Mesenchymal stem cell (in vitro differentiated cells and primary cell): Measurements from ENCODE around the gene CDHR4.
"Not testable (repeated sequence)": the region's sequence is repeated elsewhere in the genome, so short reads cannot be mapped to it uniquely, and the experiment has no call there.

Experiments used
- DNase-seq: peaks from one replicate; pipeline ENCODE4 v3.0.0-alpha.2; 2013
- H2AFZ ChIP-seq: one replicate; pipeline ENCODE4 v1.6.1; 2013; ENCODE audit warnings: low read depth, mild to moderate bottlenecking, control low read depth, inconsistent platforms, low read length, moderate library complexity
- H2AK5ac ChIP-seq: 2 replicates; pipeline ENCODE4 v1.6.1; 2013; ENCODE audit warnings: low read length, moderate library complexity, mild to moderate bottlenecking, inconsistent platforms; ENCODE audit not compliant: severe bottlenecking
- H2BK120ac ChIP-seq: one replicate; pipeline ENCODE4 v1.6.1; 2013; ENCODE audit warnings: low read depth, mild to moderate bottlenecking, inconsistent platforms, low read length, moderate library complexity
- H2BK12ac ChIP-seq, 2 experiments: one replicate each; pipeline ENCODE4 v1.6.1; 2013; ENCODE audit warnings: inconsistent platforms in 2 of 2, low read length in 2 of 2, mild to moderate bottlenecking in 2 of 2, moderate library complexity in 2 of 2, control low read depth in 1 of 2
- H2BK15ac ChIP-seq: one replicate; pipeline ENCODE4 v1.6.1; 2013; ENCODE audit warnings: mild to moderate bottlenecking, low read depth, inconsistent platforms; ENCODE audit not compliant: poor library complexity, severe bottlenecking
- H2BK5ac ChIP-seq: 2 replicates; pipeline ENCODE4 v1.6.1; 2013; ENCODE audit warnings: low read depth, mild to moderate bottlenecking, low read length, control low read depth, inconsistent platforms; ENCODE audit not compliant: poor library complexity, severe bottlenecking
- H3K14ac ChIP-seq, 2 experiments: one replicate each; pipeline ENCODE4 v1.6.1; 2013; ENCODE audit warnings: inconsistent platforms in 2 of 2, low read length in 2 of 2, control low read depth in 1 of 2, mild to moderate bottlenecking in 1 of 2, moderate library complexity in 1 of 2
- H3K18ac ChIP-seq, 2 experiments: one replicate each; pipeline ENCODE4 v1.6.1; 2013; ENCODE audit warnings: inconsistent platforms in 2 of 2, low read length in 2 of 2, control low read depth in 1 of 2, low read depth in 1 of 2, mild to moderate bottlenecking in 1 of 2
- H3K23ac ChIP-seq, 2 experiments: one replicate each; pipeline ENCODE4 v1.6.1; 2013; ENCODE audit warnings: inconsistent platforms in 2 of 2, low read length in 2 of 2, mild to moderate bottlenecking in 2 of 2, moderate library complexity in 2 of 2, control low read depth in 1 of 2
- H3K27ac ChIP-seq: 2 replicates; pipeline ENCODE4 v1.5.1; 2013; ENCODE audit warnings: mild to moderate bottlenecking, moderate library complexity, low read length, control low read depth, inconsistent platforms; ENCODE audit not compliant: poor library complexity, severe bottlenecking
- H3K27me3 ChIP-seq, 2 experiments: 2 replicates each; pipeline versions ENCODE4 v1.6.1 to v1.7.0; 2013; ENCODE audit warnings: low read length in 2 of 2, mild to moderate bottlenecking in 2 of 2, moderate library complexity in 2 of 2, control low read depth in 1 of 2, inconsistent platforms in 1 of 2; ENCODE audit not compliant: control insufficient read depth in 1 of 2, insufficient read depth in 1 of 2
- H3K36me3 ChIP-seq, 2 experiments: 2 replicates each; pipeline versions ENCODE4 v1.6.1 to v1.7.0; 2013; ENCODE audit warnings: low read length in 2 of 2, control low read depth in 1 of 2, inconsistent platforms in 1 of 2, low read depth in 1 of 2, mild to moderate bottlenecking in 1 of 2; ENCODE audit not compliant: insufficient read depth in 2 of 2, control insufficient read depth in 1 of 2
- H3K4ac ChIP-seq, 2 experiments: one replicate each; pipeline ENCODE4 v1.6.1; 2013; ENCODE audit warnings: inconsistent platforms in 2 of 2, low read length in 2 of 2, mild to moderate bottlenecking in 2 of 2, moderate library complexity in 2 of 2, control low read depth in 1 of 2, low read depth in 1 of 2
- H3K4me1 ChIP-seq: 2 replicates; pipeline ENCODE4 v1.6.1; 2013; ENCODE audit warnings: low read depth, low read length, control low read depth; ENCODE audit not compliant: control insufficient read depth, insufficient read depth
- H3K4me2 ChIP-seq: 2 replicates; pipeline ENCODE4 v1.6.1; 2013; ENCODE audit warnings: low read length, mild to moderate bottlenecking, inconsistent platforms; ENCODE audit not compliant: poor library complexity, severe bottlenecking
- H3K4me3 ChIP-seq, 2 experiments: 2 replicates each; pipeline versions ENCODE4 v1.5.1 to v1.7.0; 2013; ENCODE audit warnings: low read length in 2 of 2, mild to moderate bottlenecking in 2 of 2, control low read depth in 1 of 2, low read depth in 1 of 2; ENCODE audit not compliant: insufficient read depth in 1 of 2
- H3K79me1 ChIP-seq: replicated peaks from 2 replicates; pipeline ENCODE4 v1.6.1; 2013; ENCODE audit warnings: mild to moderate bottlenecking, control low read depth, low read length, inconsistent platforms; ENCODE audit not compliant: poor library complexity, severe bottlenecking
- H3K9ac ChIP-seq: 2 replicates; pipeline ENCODE4 v1.7.0; 2013; ENCODE audit warnings: mild to moderate bottlenecking, low read length, moderate library complexity
- H3K9me3 ChIP-seq: 2 replicates; pipeline ENCODE4 v1.7.0; 2013; ENCODE audit warnings: mild to moderate bottlenecking, low read length; ENCODE audit not compliant: control insufficient read depth
- H4K8ac ChIP-seq: one replicate; pipeline ENCODE4 v1.6.1; 2013; ENCODE audit warnings: inconsistent platforms, mild to moderate bottlenecking, low read length, moderate library complexity
- H4K91ac ChIP-seq: one replicate; pipeline ENCODE4 v1.6.1; 2013; ENCODE audit warnings: mild to moderate bottlenecking, low read length, inconsistent platforms
- WGBS: methylation state at CpG from one replicate; pipeline ENCODE4 v1.1.7; 2013; ENCODE audit warnings: mixed read lengths; 5-methylcytosine and 5-hydroxymethylcytosine counted together

The CDHR4 gene

GRCh38 chr3:49787182-49787464, 12.6 kb downstream of the CDHR4 start:
- Histone ChIP-seq H2AK5ac (peak overlapping the region; percentile 59), H3K36me3 (peaks cover 17% of the 10 kb centered on the region in 2 experiments), H3K27me3 (no peaks in the 10 kb centered on the region), H2BK120ac (no peak overlapping the region), H2BK15ac (no peak overlapping the region), H2AFZ (peak overlapping the region; percentile 59), H3K27ac (no peak overlapping the region), H3K18ac (peak overlapping the region; percentile 86 to 92), H4K91ac (peak overlapping the region; percentile 90), H3K14ac (no peak overlapping the region), H3K4me1 (peaks cover 10% of the 10 kb centered on the region), H3K4me3 (peak overlapping the region in 1 of 2 experiments; percentile 73), H3K9me3 (no peaks in the 10 kb centered on the region), H3K4ac (peak overlapping the region; percentile 94 to 98), H3K9ac (peak overlapping the region; percentile 97), H2BK12ac (peak overlapping the region in 1 of 2 experiments; percentile 3), H2BK5ac (no peak overlapping the region), H4K8ac (peak overlapping the region; percentile 99), H3K23ac (no peak overlapping the region), H3K4me2 (no peak overlapping the region), H3K79me1 (peaks cover 4% of the 10 kb centered on the region)
- no peak for DNase-seq
- WGBS = 90% methylated on average over 3 of the region's 3 CpGs

DNA sequence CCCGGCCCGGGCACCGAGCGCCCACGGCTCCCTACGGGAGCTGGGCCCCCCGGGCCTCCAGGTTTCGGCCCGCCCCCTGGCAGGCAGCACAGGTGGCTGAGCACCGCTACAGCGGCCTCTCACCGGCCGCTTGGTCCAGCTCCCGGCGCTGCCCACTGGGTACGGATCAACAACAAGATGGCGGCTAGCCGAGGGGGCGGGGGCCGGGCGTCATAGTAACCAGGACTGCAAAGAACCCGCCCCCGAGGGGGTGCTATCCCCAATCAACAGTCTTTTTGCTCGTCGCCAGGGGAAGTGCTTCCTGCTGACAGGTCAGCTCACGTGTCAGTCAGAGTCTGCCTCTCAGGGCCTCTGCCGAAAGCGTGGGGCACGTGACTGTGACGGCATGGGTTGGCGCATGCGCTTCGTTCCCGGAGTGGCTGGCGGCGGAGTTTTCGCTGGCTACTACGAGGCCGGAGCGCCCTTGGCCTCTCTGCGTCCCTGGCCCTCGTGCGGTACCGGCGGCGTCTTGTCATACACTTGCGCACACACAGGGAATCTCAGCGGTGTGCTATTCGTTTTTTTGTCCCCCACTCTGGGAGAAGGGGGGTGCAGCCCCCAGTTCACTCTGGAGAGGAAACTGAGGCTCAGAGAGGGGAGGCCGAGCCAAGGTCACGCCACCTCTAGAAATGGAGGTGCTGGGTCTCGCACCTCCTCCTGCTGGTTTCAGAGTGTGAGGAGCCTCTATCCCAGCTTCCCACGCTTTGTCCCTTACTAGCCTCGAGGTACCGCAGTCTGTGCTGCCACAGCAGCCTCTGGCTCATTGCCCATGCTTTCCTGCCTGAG, 13.1 kb downstream of the CDHR4 start, which contains the start of gene IP6K1:
IP6K1 (minus strand) TSS at position 186 of the 825 bp plus-strand sequence. CDS start 38,502 bp downstream, outside the sequence.
- Histone ChIP-seq H2BK12ac (peak within 1 kb of the TSS; percentile 1 to 3), H3K18ac (peak within 1 kb of the TSS; percentile 86 to 92), H2BK5ac (no peak within 1 kb of the TSS), H4K8ac (peak within 1 kb of the TSS; percentile 99), H4K91ac (peak within 1 kb of the TSS; percentile 90), H3K4me3 (peak within 1 kb of the TSS; percentile 90 to 93), H3K14ac (peak within 1 kb of the TSS in 1 of 2 experiments; percentile 53), H3K9ac (peak within 1 kb of the TSS; percentile 97), H3K4me1 (peaks cover 13% of the 10 kb centered on the region), H3K9me3 (no peaks in the 10 kb centered on the region), H2AK5ac (peak within 1 kb of the TSS; percentile 59), H3K27me3 (no peaks in the 10 kb centered on the region), H2BK120ac (peak within 1 kb of the TSS; percentile 73), H3K4me2 (peak within 1 kb of the TSS; percentile 86), H2AFZ (peak within 1 kb of the TSS; percentile 59), H3K23ac (peak within 1 kb of the TSS in 1 of 2 experiments; percentile 53), H3K79me1 (peaks cover 4% of the 10 kb centered on the region), H3K4ac (peak within 1 kb of the TSS; percentile 94 to 98), H3K36me3 (peaks cover 19 to 22% of the 10 kb centered on the region in 2 experiments), H3K27ac (peak within 1 kb of the TSS; percentile 50), H2BK15ac (peak within 1 kb of the TSS; percentile 49)
- 9% methylated on average over 55 of the region's 55 CpGs for WGBS
- DNase-seq = peak; percentile 100

- Histone ChIP-seq H3K4ac (peak overlapping the region; percentile 47 to 63), H3K4me1 (peaks cover 14% of the 10 kb centered on the region), H3K9me3 (no peaks in the 10 kb centered on the region), H3K36me3 (peaks cover 23% of the 10 kb centered on the region in 2 experiments), H2BK15ac (peak overlapping the region; percentile 49), H3K18ac (peak overlapping the region; percentile 52 to 82), H2AK5ac (no peak overlapping the region), H4K8ac (no peak overlapping the region), H2BK12ac (no peak overlapping the region), H3K4me3 (peak overlapping the region; percentile 90 to 93), H3K27ac (peak overlapping the region; percentile 50), H2BK5ac (no peak overlapping the region), H3K4me2 (peak overlapping the region; percentile 86), H3K27me3 (no peaks in the 10 kb centered on the region), H2AFZ (no peak overlapping the region), H3K14ac (peak overlapping the region in 1 of 2 experiments; percentile 13), H3K79me1 (peaks cover 4% of the 10 kb centered on the region), H3K9ac (peak overlapping the region; percentile 97), H4K91ac (peak overlapping the region; percentile 41), H3K23ac (peak overlapping the region in 1 of 2 experiments; percentile 53), H2BK120ac (no peak overlapping the region)
- 5% methylated on average over 44 of the region's 50 CpGs for WGBS
- peak; percentile 62 for DNase-seq
Measured at GRCh38 chr3:49785565-49786356, 13.9 kb downstream of the CDHR4 start.

DNA sequence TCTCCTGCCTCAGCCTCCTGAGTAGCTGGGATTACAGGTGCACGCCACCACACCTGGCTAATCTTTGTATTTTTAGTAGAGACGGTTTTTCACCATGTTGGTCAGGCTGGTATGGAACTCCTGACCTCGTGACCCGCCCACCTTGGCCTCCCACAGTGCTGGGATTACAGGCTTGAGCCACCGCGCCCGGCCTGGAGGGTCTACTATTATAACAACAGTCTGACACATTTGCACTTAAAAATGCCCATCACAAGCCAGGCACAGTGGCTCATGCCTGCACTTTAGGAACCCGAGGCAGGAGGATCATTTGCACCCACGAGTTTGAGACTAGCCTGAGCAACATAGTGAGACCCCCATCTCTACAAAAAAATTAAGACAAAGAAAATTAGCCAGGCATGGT, 17.4 kb downstream of the CDHR4 start:
- not testable (repeated sequence) for H3K23ac ChIP-seq, H3K4ac ChIP-seq, H3K27me3 ChIP-seq, H4K91ac ChIP-seq, H3K4me2 ChIP-seq, H2BK15ac ChIP-seq, H4K8ac ChIP-seq, H3K4me3 ChIP-seq, H2AK5ac ChIP-seq, DNase-seq, H2BK5ac ChIP-seq, H3K9ac ChIP-seq, H3K79me1 ChIP-seq, H2AFZ ChIP-seq, H3K9me3 ChIP-seq, H3K27ac ChIP-seq, H2BK12ac ChIP-seq, H3K18ac ChIP-seq, H3K14ac ChIP-seq, H2BK120ac ChIP-seq
- peaks cover 27 to 40% of the 10 kb centered on the region in 2 experiments for H3K36me3 ChIP-seq
- 93% methylated on average over 9 of the region's 9 CpGs for WGBS
- peaks cover 20% of the 10 kb centered on the region for H3K4me1 ChIP-seq
